HEK293 (cell line): ENCODE results near the gene TNFRSF8.

Experiments
- CTCF ChIA-PET: fragments of 350-600 bp; formaldehyde crosslinking; extraction: SDS; loops from one replicate; lab custom pipeline; 2021; ENCODE audit warnings: antibody characterized with exemption; lab: Yijun Ruan, JAX
- POLR2A ChIA-PET: fragments of 300-600 bp; formaldehyde crosslinking; extraction: SDS; loops from one replicate; lab custom pipeline; 2020; ENCODE audit warnings: antibody characterized with exemption, inconsistent platforms; lab: Yijun Ruan, JAX
- H3K27ac ChIP-seq: fragments of 200-500 bp; sonication (Bioruptor generic); 2 replicates; pipeline ENCODE4 v1.5.1; 2014; ENCODE audit warnings: low read depth, low read length, control low read depth, inconsistent platforms; ENCODE audit errors: extremely low read depth
- H3K36me3 ChIP-seq, 2 experiments: fragments of 200-500 bp in 1 of 2; sonication (Bioruptor generic) in 1 of 2; 1 replicate in 1 of 2; 2 replicates in 1 of 2; pipeline ENCODE4 v1.5.1; 2014 to 2017; ENCODE audit warnings: inconsistent platforms in 2 of 2, low read length in 2 of 2; ENCODE audit not compliant: control insufficient read depth in 2 of 2, insufficient read depth in 1 of 2
- H3K4me1 ChIP-seq: fragments of 200-500 bp; sonication (Bioruptor generic); 2 replicates; pipeline ENCODE4 v1.5.1; 2014; ENCODE audit warnings: mild to moderate bottlenecking, low read length, inconsistent platforms; ENCODE audit not compliant: control insufficient read depth, insufficient read depth
- H3K4me3 ChIP-seq: 2 replicates; pipeline ENCODE4 v1.5.1; 2011; ENCODE audit warnings: low read depth, mild to moderate bottlenecking, control low read depth, low read length, moderate library complexity
- H3K9me3 ChIP-seq: fragments of 200-500 bp; sonication (Bioruptor generic); 2 replicates; pipeline ENCODE4 v1.5.1; 2014; ENCODE audit warnings: low read depth, low read length, inconsistent platforms; ENCODE audit not compliant: control insufficient read depth, insufficient read depth
- KLF7 ChIP-seq: fragments of 450-650 bp; formaldehyde crosslinking; IDR thresholded peaks from 2 replicates; pipeline ENCODE4 v1.5.1; 2016; ENCODE audit warnings: missing biosample characterization, missing genetic modification characterization, borderline replicate concordance
- PRDM10 ChIP-seq: fragments of 450-650 bp; formaldehyde crosslinking; IDR thresholded peaks from 2 replicates; pipeline ENCODE4 v1.5.1; 2016; ENCODE audit warnings: missing biosample characterization, missing genetic modification characterization
- PRDM2 ChIP-seq: fragments of 450-650 bp; formaldehyde crosslinking; IDR thresholded peaks from 2 replicates; pipeline ENCODE4 v1.5.1; 2016; ENCODE audit warnings: missing biosample characterization, missing genetic modification characterization, borderline replicate concordance
- PRDM4 ChIP-seq: fragments of 450-650 bp; formaldehyde crosslinking; IDR thresholded peaks from 2 replicates; pipeline ENCODE4 v1.5.1; 2017; ENCODE audit warnings: missing biosample characterization, missing genetic modification characterization
- ZBTB10 ChIP-seq: fragments of 450-650 bp; formaldehyde crosslinking; IDR thresholded peaks from 2 replicates; pipeline ENCODE4 v1.5.1; 2016; ENCODE audit warnings: missing biosample characterization, missing genetic modification characterization
- ZBTB20 ChIP-seq: fragments of 450-650 bp; formaldehyde crosslinking; IDR thresholded peaks from 2 replicates; pipeline ENCODE4 v1.5.1; 2016; ENCODE audit warnings: missing biosample characterization, missing genetic modification characterization
- ZNF112 ChIP-seq: fragments of 450-650 bp; formaldehyde crosslinking; IDR thresholded peaks from 2 replicates; pipeline ENCODE4 v1.5.0; 2017; ENCODE audit warnings: missing biosample characterization, missing genetic modification characterization
- ZNF121 ChIP-seq: fragments of 450-650 bp; formaldehyde crosslinking; IDR thresholded peaks from 2 replicates; pipeline ENCODE4 v1.5.1; 2016; ENCODE audit warnings: missing biosample characterization, missing genetic modification characterization
- ZNF138 ChIP-seq: fragments of 450-650 bp; formaldehyde crosslinking; IDR thresholded peaks from 2 replicates; pipeline ENCODE4 v1.5.1; 2016; ENCODE audit warnings: missing biosample characterization, missing genetic modification characterization, borderline replicate concordance
- ZNF354C ChIP-seq: fragments of 450-650 bp; formaldehyde crosslinking; IDR thresholded peaks from 2 replicates; pipeline ENCODE4 v1.5.1; 2016; ENCODE audit warnings: missing biosample characterization, missing genetic modification characterization, low read depth, borderline replicate concordance
- ZNF366 ChIP-seq: fragments of 450-650 bp; formaldehyde crosslinking; conservative IDR thresholded peaks from 2 replicates; pipeline ENCODE4 v1.5.1; 2016; ENCODE audit warnings: missing biosample characterization, missing genetic modification characterization
- ZNF404 ChIP-seq: fragments of 450-650 bp; formaldehyde crosslinking; IDR thresholded peaks from 2 replicates; pipeline ENCODE4 v1.5.1; 2017; ENCODE audit warnings: missing biosample characterization, missing genetic modification characterization
- ZNF48 ChIP-seq: fragments of 450-650 bp; formaldehyde crosslinking; IDR thresholded peaks from 2 replicates; pipeline ENCODE4 v1.5.1; 2016; ENCODE audit warnings: missing biosample characterization, missing genetic modification characterization
- ZNF501 ChIP-seq: fragments of 450-650 bp; formaldehyde crosslinking; IDR thresholded peaks from 2 replicates; pipeline ENCODE4 v1.5.1; 2016; ENCODE audit warnings: missing biosample characterization, missing genetic modification characterization
- ZNF558 ChIP-seq: fragments of 450-650 bp; formaldehyde crosslinking; IDR thresholded peaks from 2 replicates; pipeline ENCODE4 v1.5.1; 2016; ENCODE audit warnings: missing biosample characterization, missing genetic modification characterization
- ZNF629 ChIP-seq: fragments of 450-650 bp; formaldehyde crosslinking; IDR thresholded peaks from 2 replicates; pipeline ENCODE4 v1.5.1; 2017; ENCODE audit warnings: missing biosample characterization, missing genetic modification characterization
- ZNF777 ChIP-seq: fragments of 450-650 bp; formaldehyde crosslinking; IDR thresholded peaks from 2 replicates; pipeline ENCODE4 v1.5.1; 2017; ENCODE audit warnings: missing biosample characterization, missing genetic modification characterization, borderline replicate concordance
- ZNF785 ChIP-seq: fragments of 450-650 bp; formaldehyde crosslinking; IDR thresholded peaks from 2 replicates; pipeline ENCODE4 v1.5.1; 2016; ENCODE audit warnings: missing biosample characterization, missing genetic modification characterization

The TNFRSF8 gene

GRCh38 chr1:12098786-12099185 is 35.7 kb downstream of the TNFRSF8 start (continued):
- no peak for TF ChIP-seq ZNF121 (tag by site-specific recombination)
- TF ChIP-seq ZBTB20 (tag by site-specific recombination): no peak
- TF ChIP-seq ZNF366: no peak

- no peaks in the 10 kb centered on the region for H3K4me1 ChIP-seq
- no peak overlapping the region for H3K27ac ChIP-seq
- no peaks in the 10 kb centered on the region for H3K36me3 ChIP-seq
- TF ChIP-seq KLF7 (tag by site-specific recombination) (no peak), ZNF785 (tag by site-specific recombination) (no peak), ZNF501 (no peak), ZNF112 (no peak), ZNF777 (tag by site-specific recombination) (no peak), PRDM4 (tag by site-specific recombination) (no peak), ZNF558 (tag by site-specific recombination) (no peak), PRDM10 (tag by site-specific recombination) (no peak), ZNF404 (tag by site-specific recombination) (no peak), ZNF138 (tag by site-specific recombination) (no peak), ZNF354C (tag by site-specific recombination) (no peak), ZNF629 (tag by site-specific recombination) (no peak), ZNF48 (tag by site-specific recombination) (no peak), PRDM2 (tag by site-specific recombination) (no peak), ZBTB10 (no peak)
- TF ChIP-seq, all 188 proteins: peak for 0
- CTCF ChIA-PET: interaction anchor here (1.0 kb wide), 1 partner anchor 20 kb away, joined by 4 read pairs; no protein-coding TSS in a partner anchor
- H3K4me3 ChIP-seq: no peak overlapping the region
- POLR2A ChIA-PET: interaction anchor here (0.6 kb wide), 1 partner anchor 202 kb away, joined by 6 read pairs; no protein-coding TSS in a partner anchor
- H3K9me3 ChIP-seq: no peaks in the 10 kb centered on the region
Measured at GRCh38 chr1:12099610-12100009, 36.5 kb downstream of the TNFRSF8 start.
